Activated CD4-positive, alpha-beta T cell treated with anti-CD3 and anti-CD28 coated beads, Interleukin-2, amount 50 U/mL, for 24 hours (primary cell): ENCODE measurements around the gene MAG.
"Not testable (repeated sequence)": the region's sequence is repeated elsewhere in the genome, so short reads cannot be mapped to it uniquely, and the experiment has no call there.

ENCODE experiments used
- DNase-seq, 2 donors: peaks; one replicate each; pipeline ENCODE4 v3.0.0-alpha.2; 2020; ENCODE audit warnings: low read depth in 1 of 2, low spot score in 1 of 2

MAG gene

GRCh38 chr19:35358834-35359233, 66.9 kb downstream of the MAG start:
- not testable (repeated sequence) for DNase-seq

GRCh38 chr19:35359395-35359794, 67.4 kb downstream of the MAG start:
- DNase-seq: not testable (repeated sequence)

- DNase-seq: not testable (repeated sequence)
Measured at GRCh38 chr19:35360081-35360480, 68.1 kb downstream of the MAG start.

GRCh38 chr19:35360880-35361420, 69.0 kb downstream of the MAG start:
- DNase-seq: no peak

GRCh38 chr19:35362261-35363000, 70.5 kb downstream of the MAG start:
- DNase-seq: no peak

GRCh38 chr19:35363001-35363590, 71.1 kb downstream of the MAG start:
- DNase-seq: no peak
